ENCODE results near the gene VGLL4. TPM values are rescaled to one million over a fixed set of nuclear protein-coding genes. Genes with fewer than 3 reads are reported as not detected.
A peak's percentile ranks its signal among the peaks of the same experiment; 100 is the strongest.

Gene VGLL4
- total RNA-seq, 2 donors from 2014 or later: 47.5 to 49.7 TPM

DNA sequence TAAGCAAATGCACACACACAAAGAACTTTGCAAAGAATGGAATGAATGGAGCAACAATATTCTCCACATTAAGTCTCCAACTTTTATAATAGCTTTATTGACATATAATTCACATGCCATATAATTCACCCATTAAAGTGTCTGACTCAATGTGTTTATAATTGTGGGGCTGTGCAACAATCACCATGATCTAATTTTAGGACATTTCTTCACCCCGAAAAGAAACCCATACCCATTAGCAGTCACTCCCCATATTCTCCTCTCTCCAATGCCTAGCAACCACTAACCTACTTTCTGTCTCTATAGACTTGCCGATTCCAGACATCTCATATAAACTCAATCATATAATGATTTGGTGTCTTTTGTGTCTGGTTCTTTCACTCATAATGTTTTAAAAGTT is 22.6 kb downstream of the VGLL4 start:
- no peak overlapping the region for H3K4me3 Mint-ChIP-seq
- no peaks in the 10 kb centered on the region for H3K9me3 Mint-ChIP-seq
- no peaks in the 10 kb centered on the region for H3K27me3 ChIP-seq (ENCODE audit: control insufficient read depth, insufficient read depth, low read length, poor library complexity, severe bottlenecking)
- no peaks in the 10 kb centered on the region for H3K36me3 ChIP-seq (ENCODE audit: control insufficient read depth, insufficient read depth, low read length)
- 92% methylated on average over 2 of the region's 2 CpGs; no CpG with 5 or more reads in 1 of the 2 experiments for WGBS, 2 experiments (ENCODE audit: insufficient coverage in 1 of 2, insufficient read length in 1 of 2)
- peaks cover 68% of the 10 kb centered on the region for H3K4me1 Mint-ChIP-seq
- H3K9me3 ChIP-seq (ENCODE audit: control insufficient read depth, low read length): no peaks in the 10 kb centered on the region
- H3K9ac ChIP-seq (ENCODE audit: extremely low read depth, low read length, poor library complexity, severe bottlenecking): no peak overlapping the region
- H3K27ac ChIP-seq (ENCODE audit: low read depth, low read length): no peak overlapping the region
- no peak overlapping the region for H3K4me3 ChIP-seq (ENCODE audit: low read length)
- no peak for DNase-seq
- H3K27ac Mint-ChIP-seq: no peak overlapping the region
- H3K27me3 Mint-ChIP-seq (ENCODE audit: insufficient read depth): no peaks in the 10 kb centered on the region
- peaks cover 7% of the 10 kb centered on the region for H3K36me3 Mint-ChIP-seq (ENCODE audit: low read depth)
- TF ChIP-seq, protein P1, sequence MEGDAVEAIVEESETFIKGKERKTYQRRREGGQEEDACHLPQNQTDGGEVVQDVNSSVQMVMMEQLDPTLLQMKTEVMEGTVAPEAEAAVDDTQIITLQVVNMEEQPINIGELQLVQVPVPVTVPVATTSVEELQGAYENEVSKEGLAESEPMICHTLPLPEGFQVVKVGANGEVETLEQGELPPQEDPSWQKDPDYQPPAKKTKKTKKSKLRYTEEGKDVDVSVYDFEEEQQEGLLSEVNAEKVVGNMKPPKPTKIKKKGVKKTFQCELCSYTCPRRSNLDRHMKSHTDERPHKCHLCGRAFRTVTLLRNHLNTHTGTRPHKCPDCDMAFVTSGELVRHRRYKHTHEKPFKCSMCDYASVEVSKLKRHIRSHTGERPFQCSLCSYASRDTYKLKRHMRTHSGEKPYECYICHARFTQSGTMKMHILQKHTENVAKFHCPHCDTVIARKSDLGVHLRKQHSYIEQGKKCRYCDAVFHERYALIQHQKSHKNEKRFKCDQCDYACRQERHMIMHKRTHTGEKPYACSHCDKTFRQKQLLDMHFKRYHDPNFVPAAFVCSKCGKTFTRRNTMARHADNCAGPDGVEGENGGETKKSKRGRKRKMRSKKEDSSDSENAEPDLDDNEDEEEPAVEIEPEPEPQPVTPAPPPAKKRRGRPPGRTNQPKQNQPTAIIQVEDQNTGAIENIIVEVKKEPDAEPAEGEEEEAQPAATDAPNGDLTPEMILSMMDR (conservative IDR thresholded peaks at IDR 0.05): no peak
- peaks cover 28% of the 10 kb centered on the region for H3K4me1 ChIP-seq (ENCODE audit: control insufficient read depth, insufficient read depth, low read length)

GRCh38 chr3:11619946-11620652 is 23.6 kb downstream of the VGLL4 start:
- Mint-ChIP-seq H3K4me1 (peaks cover 75% of the 10 kb centered on the region), H3K4me3 (no peak overlapping the region), H3K36me3 (ENCODE audit: low read depth) (peaks cover 7% of the 10 kb centered on the region), H3K9me3 (no peaks in the 10 kb centered on the region), H3K27me3 (ENCODE audit: insufficient read depth) (no peaks in the 10 kb centered on the region), H3K27ac (no peak overlapping the region)
- 85 to 90% methylated on average over 2 to 10 of the region's 11 CpGs for WGBS, 2 experiments (ENCODE audit: insufficient coverage in 1 of 2, insufficient read length in 1 of 2)
- H3K4me3 ChIP-seq (ENCODE audit: low read length): peak overlapping the region; percentile 28
- no peak for DNase-seq
- no peaks in the 10 kb centered on the region for H3K9me3 ChIP-seq (ENCODE audit: control insufficient read depth, low read length)
- TF ChIP-seq, protein P1 (conservative IDR thresholded peaks at IDR 0.05): no peak
- H3K36me3 ChIP-seq (ENCODE audit: control insufficient read depth, insufficient read depth, low read length): no peaks in the 10 kb centered on the region
- H3K27me3 ChIP-seq (ENCODE audit: control insufficient read depth, insufficient read depth, low read length, poor library complexity, severe bottlenecking): no peaks in the 10 kb centered on the region
- peaks cover 32% of the 10 kb centered on the region for H3K4me1 ChIP-seq (ENCODE audit: control insufficient read depth, insufficient read depth, low read length)
- H3K27ac ChIP-seq (ENCODE audit: low read depth, low read length): peak overlapping the region; percentile 19
- no peak overlapping the region for H3K9ac ChIP-seq (ENCODE audit: extremely low read depth, low read length, poor library complexity, severe bottlenecking)

GRCh38 chr3:11619461-11619860 is 24.3 kb downstream of the VGLL4 start:
- H3K4me3 Mint-ChIP-seq: no peak overlapping the region
- Histone ChIP-seq H3K27me3 (ENCODE audit: control insufficient read depth, insufficient read depth, low read length, poor library complexity, severe bottlenecking) (no peaks in the 10 kb centered on the region), H3K4me3 (ENCODE audit: low read length) (peak overlapping the region; percentile 28), H3K9ac (ENCODE audit: extremely low read depth, low read length, poor library complexity, severe bottlenecking) (no peak overlapping the region), H3K9me3 (ENCODE audit: control insufficient read depth, low read length) (no peaks in the 10 kb centered on the region), H3K36me3 (ENCODE audit: control insufficient read depth, insufficient read depth, low read length) (no peaks in the 10 kb centered on the region), H3K4me1 (ENCODE audit: control insufficient read depth, insufficient read depth, low read length) (peaks cover 34% of the 10 kb centered on the region), H3K27ac (ENCODE audit: low read depth, low read length) (peak overlapping the region; percentile 19)
- DNase-seq: no peak
- peaks cover 75% of the 10 kb centered on the region for H3K4me1 Mint-ChIP-seq
- TF ChIP-seq, protein P1 (conservative IDR thresholded peaks at IDR 0.05): no peak
- H3K27ac Mint-ChIP-seq: no peak overlapping the region
- H3K36me3 Mint-ChIP-seq (ENCODE audit: low read depth): peaks cover 7% of the 10 kb centered on the region
- WGBS, 2 experiments (ENCODE audit: insufficient coverage in 1 of 2, insufficient read length in 1 of 2): 91 to 93% methylated on average over 5 to 6 of the region's 6 CpGs
- H3K9me3 Mint-ChIP-seq: no peaks in the 10 kb centered on the region
- H3K27me3 Mint-ChIP-seq (ENCODE audit: insufficient read depth): no peaks in the 10 kb centered on the region
